GM12892 (cell line): ENCODE results near the gene CD46.

Source experiments
- POLR2A ChIP-seq: IDR thresholded peaks from 2 replicates; pipeline ENCODE4 v1.6.1; 2011; ENCODE audit warnings: low read depth, low read length, control low read depth
- POLR2AphosphoS5 ChIP-seq: IDR thresholded peaks from 2 replicates; pipeline ENCODE4 v1.6.1; 2011; ENCODE audit warnings: low read depth, low read length, control low read depth

- no peak for TF ChIP-seq POLR2AphosphoS5
- TF ChIP-seq POLR2A: no peak
These were observed 10.8 kb downstream of the CD46 start for GRCh38 chr1:207762622-207763021.
